Measurements from ENCODE around the gene RAP1GDS1. TPM values are rescaled to one million over a fixed set of nuclear protein-coding genes. Genes with fewer than 3 reads are reported as not detected.

The RAP1GDS1 gene
- total and polyA plus RNA-seq, 2 of the 4 experiments (the other 2 are of a cell fraction) = 29.0 to 85.1 TPM

GRCh38 chr4:98406819-98407218 lies 145.6 kb downstream of the RAP1GDS1 start:
- in situ Hi-C loops (cut with MboI; ENCODE audit: low sequenced_read_pairs) (no loop called here), intact Hi-C loops (cut with micrococcal nuclease) (no loop called here), dilution Hi-C loops (cut with HindIII; ENCODE audit: low sequenced_read_pairs, unreplicated experiment) (no loop called here)
- no peak overlapping the region for H3K4me3 ChIP-seq (ENCODE audit: insufficient read depth, low read depth, low read length)
- TF ChIP-seq MXI1 (IDR thresholded peaks at IDR 0.05; ENCODE audit: borderline replicate concordance, low read depth, low read length) (no peak), RCOR1 (IDR thresholded peaks at IDR 0.05; ENCODE audit: insufficient replicate concordance, low read length) (no peak), USF2 (IDR thresholded peaks at IDR 0.05; ENCODE audit: low read depth, low read length) (no peak), NFE2L2 (IDR thresholded peaks at IDR 0.05; ENCODE audit: low read depth, low read length) (no peak), FOS (IDR thresholded peaks at IDR 0.05; ENCODE audit: low read depth, low read length) (no peak), ELK1 (IDR thresholded peaks at IDR 0.05; ENCODE audit: borderline replicate concordance, low read depth, low read length) (no peak), MAZ (IDR thresholded peaks at IDR 0.05; ENCODE audit: borderline replicate concordance, low read depth, low read length) (no peak), RFX5 (IDR thresholded peaks at IDR 0.05; ENCODE audit: low read depth, low read length) (no peak), MAFK (IDR thresholded peaks at IDR 0.05; ENCODE audit: low read depth, low read length) (no peak), SMC3 (IDR thresholded peaks at IDR 0.05; ENCODE audit: low read depth, low read length) (no peak), CTCF (conservative IDR thresholded peaks at IDR 0.05; ENCODE audit: low read depth, low read length) (no peak), BHLHE40 (IDR thresholded peaks at IDR 0.05; ENCODE audit: low read depth, low read length) (no peak), RAD21 (IDR thresholded peaks at IDR 0.05; ENCODE audit: low read length) (no peak), POLR2A (IDR thresholded peaks at IDR 0.05; ENCODE audit: low read depth, low read length) (no peak)
- BruUV-seq (replicated peaks) = no TSS peak
- H3K4ac ChIP-seq (ENCODE audit: low read depth, low read length) = no peak overlapping the region
- no peak overlapping the region for H2BK15ac ChIP-seq (ENCODE audit: low read depth, low read length)
- no peak overlapping the region for H2BK120ac ChIP-seq (ENCODE audit: low read depth, low read length)
- H3K9me3 ChIP-seq (ENCODE audit: control insufficient read depth, insufficient read depth, low read length) = no peaks in the 10 kb centered on the region
- no peak overlapping the region for H2AFZ ChIP-seq (replicated peaks; ENCODE audit: low read length, poor library complexity)
- no peak overlapping the region for H2BK5ac ChIP-seq (ENCODE audit: low read depth, low read length, poor library complexity, severe bottlenecking)
- H2AK9ac ChIP-seq (replicated peaks; ENCODE audit: low read depth, low read length, poor library complexity) = no peak overlapping the region
- H4K91ac ChIP-seq (ENCODE audit: insufficient read depth, low read depth, low read length) = no peak overlapping the region
- no peak overlapping the region for H3K9ac ChIP-seq (ENCODE audit: low read depth, low read length)
- DNase-seq (no peak), ATAC-seq (ENCODE audit: low read depth) (no peak)
- H3K4me2 ChIP-seq (ENCODE audit: low read depth, low read length) = no peak overlapping the region
- H4K8ac ChIP-seq (ENCODE audit: low read depth in 2 of 2, low read length in 2 of 2) = no peak overlapping the region
- peaks cover 2% of the 10 kb centered on the region; the same call in 1 of the 2 replicates for H3K36me3 ChIP-seq (ENCODE audit: control insufficient read depth, insufficient read depth, low read length)
- ChIA-PET CTCF (interaction anchor here (1.4 kb wide), 1 partner anchor 10 kb away, joined by 3 read pairs; no protein-coding TSS in a partner anchor), POLR2A (ENCODE audit: unreplicated experiment) (no interaction called here)
- no peak overlapping the region for H3K18ac ChIP-seq (ENCODE audit: low read depth, low read length)
- no peaks in the 10 kb centered on the region for H3K9me1 ChIP-seq (ENCODE audit: insufficient read depth, low read length)
- no peaks in the 10 kb centered on the region for H3K79me1 ChIP-seq (ENCODE audit: low read depth in 1 of 2, low read length in 2 of 2)
- H3K56ac ChIP-seq (ENCODE audit: extremely low read depth, insufficient read depth, low read length) = no peak overlapping the region
- no peak overlapping the region for H3K27ac ChIP-seq (ENCODE audit: insufficient read depth, low read length)
- H2BK20ac ChIP-seq (ENCODE audit: low read depth, low read length) = no peak overlapping the region
- H4K5ac ChIP-seq (ENCODE audit: low read depth, low read length) = no peak overlapping the region
- H3K14ac ChIP-seq (replicated peaks; ENCODE audit: low read depth, low read length) = no peak overlapping the region
- no peaks in the 10 kb centered on the region for H3K27me3 ChIP-seq (ENCODE audit: control insufficient read depth, insufficient read depth, low read length)
- no peak overlapping the region for H3K23ac ChIP-seq (ENCODE audit: low read depth, low read length)
- H4K20me1 ChIP-seq (ENCODE audit: insufficient read depth, low read length) = no peaks in the 10 kb centered on the region
- no peak overlapping the region for H2AK5ac ChIP-seq (ENCODE audit: low read depth, low read length)
- WGBS, 2 experiments (ENCODE audit: extremely low coverage in 2 of 2, insufficient read length in 1 of 2) = no CpG with 5 or more reads among the region's 2 CpGs
- no peaks in the 10 kb centered on the region for H3K4me1 ChIP-seq (ENCODE audit: control insufficient read depth, insufficient read depth, low read length)

All from IMR-90 (cell line).